Activated CD8-positive, alpha-beta memory T cell treated with anti-CD3 and anti-CD28 coated beads, Interleukin-2, amount 10 ng/mL, durations not matched to agents 7 days and 5 days (primary cell): Measurements from ENCODE around the gene C19orf81. TPM values are rescaled to one million over a fixed set of nuclear protein-coding genes. Genes with fewer than 3 reads are reported as not detected.
A peak's percentile ranks its signal among the peaks of the same experiment; 100 is the strongest.
"Not testable (repeated sequence)": the region's sequence is repeated elsewhere in the genome, so short reads cannot be mapped to it uniquely, and the experiment has no call there.

Experiments
- ATAC-seq: fragments of 150-1000 bp; cut with Tn5 transposase; one replicate; pipeline ENCODE4 v1.10.0; 2021; ENCODE audit warnings: moderate library complexity
- CTCF ChIA-PET: fragments of 350-600 bp; sonication (Branson Sonifier 250); formaldehyde crosslinking; loops from one replicate; lab custom pipeline; 2021; ENCODE audit warnings: antibody characterized with exemption; lab: Charles Lee
- DNase-seq: peaks from one replicate; pipeline ENCODE4 v3.0.0-alpha.2; 2020
- H3K27ac Mint-ChIP-seq: one replicate; pipeline ENCODE4 v1.8.0; 2021; ENCODE audit warnings: mild to moderate bottlenecking, mixed read lengths
- H3K27me3 Mint-ChIP-seq: one replicate; pipeline ENCODE4 v1.8.0; 2021; ENCODE audit warnings: mixed read lengths
- H3K36me3 Mint-ChIP-seq: one replicate; pipeline ENCODE4 v1.8.0; 2021; ENCODE audit warnings: mild to moderate bottlenecking, mixed read lengths
- H3K4me1 Mint-ChIP-seq: one replicate; pipeline ENCODE4 v1.8.0; 2021; ENCODE audit warnings: mixed read lengths
- H3K4me3 Mint-ChIP-seq: one replicate; pipeline ENCODE4 v1.8.0; 2021; ENCODE audit warnings: mild to moderate bottlenecking, moderate library complexity, mixed read lengths
- H3K9me3 Mint-ChIP-seq: one replicate; pipeline ENCODE4 v1.8.0; 2022; ENCODE audit warnings: low read depth, mixed read lengths
- total RNA-seq, 2 experiments: library from RNA; stranded (reverse); gene quantifications; one replicate each; pipeline ENCODE4 v1.2.3, GENCODE V29; 2021

The C19orf81 gene
- total RNA-seq = under 1 TPM in 1 of 2 experiments, not detected in 1; 0.70 TPM

DNA sequence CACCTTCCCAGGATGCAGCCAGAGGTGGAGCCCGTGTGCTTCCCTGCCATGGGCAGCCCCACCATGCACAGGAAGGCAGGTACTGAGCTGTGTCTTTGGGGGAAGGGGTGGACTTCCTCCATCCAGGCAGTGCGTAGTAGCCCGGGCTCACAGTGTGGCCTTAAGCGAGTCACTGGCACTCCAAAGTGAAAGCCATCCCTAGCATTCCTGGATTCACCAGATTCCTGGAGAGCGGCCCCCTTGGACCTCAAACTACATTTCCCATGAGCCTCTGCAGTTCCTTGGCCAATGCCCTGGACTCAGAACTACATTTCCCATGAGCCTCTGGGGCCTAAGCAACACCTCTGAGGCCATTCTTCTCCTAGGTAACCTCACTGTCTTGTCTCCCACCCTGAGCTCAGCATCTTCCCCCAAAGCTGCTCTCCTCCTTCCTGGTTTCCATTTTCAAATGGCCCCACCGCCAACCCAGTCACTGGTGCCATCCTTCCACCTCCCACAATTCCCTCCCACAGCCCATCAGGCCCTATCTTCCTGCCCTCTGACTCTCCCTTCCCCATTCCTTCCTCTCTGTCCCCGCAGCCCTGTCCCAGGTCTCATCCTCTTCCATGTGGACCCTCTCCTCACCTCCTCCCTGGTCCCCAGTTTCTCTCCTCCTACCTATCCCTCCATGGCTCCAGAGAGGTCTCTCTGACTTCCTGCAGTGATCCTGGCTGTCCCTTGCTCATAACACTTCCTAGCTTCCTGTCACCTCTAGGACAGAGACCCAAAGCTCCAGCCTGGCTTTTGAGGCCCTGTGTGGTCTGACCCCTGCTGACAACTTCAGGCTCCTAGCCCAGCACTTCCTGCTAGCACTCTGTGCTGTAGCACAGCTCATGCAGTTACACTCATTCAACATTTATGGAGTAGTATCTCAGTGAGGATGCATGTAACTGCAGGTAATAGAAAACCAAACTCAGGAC lies at the start of gene C19orf81:
C19orf81 (plus strand) TSS at position 13 of the 959 bp plus-strand sequence; CDS start at position 13, 0 bp downstream.
- Mint-ChIP-seq H3K27ac (no peak within 1 kb of the TSS), H3K4me1 (no peaks in the 10 kb centered on the region), H3K27me3 (peaks cover 3% of the 10 kb centered on the region), H3K4me3 (no peak within 1 kb of the TSS), H3K9me3 (peaks cover 3% of the 10 kb centered on the region), H3K36me3 (no peaks in the 10 kb centered on the region)
- ATAC-seq = no peak
- DNase-seq = no peak
- CTCF ChIA-PET = no interaction called here

DNA sequence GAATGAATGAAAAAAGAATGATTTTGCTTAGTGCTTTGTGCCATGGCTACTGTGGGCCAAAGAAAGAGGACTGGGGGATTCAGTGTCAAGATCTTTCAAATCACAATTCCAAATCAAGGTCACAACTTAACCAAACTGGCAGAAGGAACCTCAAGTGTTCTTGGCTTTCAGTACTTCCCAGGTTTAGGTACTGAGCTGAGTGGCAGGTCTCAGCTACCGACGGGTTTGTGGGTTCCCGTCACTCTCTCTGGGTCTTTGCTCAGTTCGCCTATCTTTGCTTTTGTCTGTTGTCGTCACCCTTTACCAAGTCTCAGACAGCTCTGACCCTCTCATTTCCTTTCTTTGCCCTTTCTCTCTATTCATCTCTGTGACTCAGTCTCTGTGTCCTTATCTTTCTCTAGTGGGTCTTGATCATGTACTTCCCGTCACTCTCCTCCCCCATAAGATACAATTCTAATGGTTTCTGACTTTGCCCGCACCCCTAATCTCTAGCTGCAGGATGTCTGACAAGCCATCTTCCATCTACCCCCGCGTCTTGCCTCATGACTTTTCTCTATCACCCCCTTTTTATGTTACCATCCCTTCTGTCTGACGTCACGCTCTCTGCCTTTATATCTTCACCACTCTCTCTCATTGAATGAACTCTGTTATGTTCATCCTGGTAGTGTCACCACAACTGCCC lies 47.7 kb upstream of the C19orf81 start:
- H3K4me1 Mint-ChIP-seq = no peaks in the 10 kb centered on the region
- H3K27me3 Mint-ChIP-seq = peaks cover 18% of the 10 kb centered on the region
- H3K9me3 Mint-ChIP-seq = no peaks in the 10 kb centered on the region
- no peak overlapping the region for H3K4me3 Mint-ChIP-seq
- H3K27ac Mint-ChIP-seq = no peak overlapping the region
- no peak for DNase-seq
- no peaks in the 10 kb centered on the region for H3K36me3 Mint-ChIP-seq
- ATAC-seq = no peak
- CTCF ChIA-PET = no interaction called here

DNA sequence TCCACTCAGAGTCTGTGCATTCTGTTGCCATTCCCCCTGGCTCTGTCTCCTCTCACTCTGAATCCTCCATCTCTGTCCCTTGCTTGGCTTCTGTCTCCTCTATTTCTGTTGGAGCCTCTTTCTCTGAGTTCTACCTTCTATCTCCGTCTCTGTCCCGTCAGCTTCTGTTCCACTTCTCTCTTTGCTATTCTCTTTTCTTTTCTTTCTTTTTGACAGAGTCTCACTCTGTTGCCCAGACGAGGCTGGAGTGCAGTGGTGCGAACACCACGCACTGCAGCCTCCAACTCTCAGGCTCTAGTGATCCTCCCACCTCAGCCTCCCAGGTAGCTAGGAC lies 47.2 kb upstream of the C19orf81 start:
- ATAC-seq (no peak), DNase-seq (no peak)
- Mint-ChIP-seq H3K27me3 (peaks cover 19% of the 10 kb centered on the region), H3K4me3 (no peak overlapping the region), H3K36me3 (no peaks in the 10 kb centered on the region), H3K9me3 (no peaks in the 10 kb centered on the region), H3K4me1 (no peaks in the 10 kb centered on the region), H3K27ac (no peak overlapping the region)
- CTCF ChIA-PET = interaction anchor here (1.0 kb wide), 1 partner anchor 182 kb away, joined by 4 read pairs; no protein-coding TSS in a partner anchor

DNA sequence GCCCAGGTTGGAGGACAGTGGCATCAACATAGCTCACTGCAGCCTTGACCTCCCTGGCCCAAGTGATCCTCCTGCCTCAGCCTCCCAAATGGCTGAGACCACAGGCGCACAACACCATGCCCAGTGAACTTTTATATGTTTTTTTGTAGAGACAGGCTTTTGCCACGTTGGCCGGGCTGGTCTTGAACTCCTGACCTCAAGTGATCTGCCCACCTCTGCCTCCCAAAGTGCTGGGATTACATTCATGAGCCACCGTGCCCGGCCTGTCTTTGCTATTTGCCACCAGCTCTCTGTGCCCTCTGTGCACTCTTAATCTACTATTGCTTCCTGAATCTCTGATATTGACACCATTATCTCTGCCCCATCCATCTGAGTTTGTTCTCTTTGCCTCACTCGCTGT lies 46.7 kb upstream of the C19orf81 start:
- Mint-ChIP-seq H3K4me1 (peaks cover 3% of the 10 kb centered on the region), H3K27me3 (peaks cover 23% of the 10 kb centered on the region), H3K36me3 (no peaks in the 10 kb centered on the region), H3K4me3 (no peak overlapping the region), H3K9me3 (peaks cover 2% of the 10 kb centered on the region), H3K27ac (no peak overlapping the region)
- DNase-seq (no peak), ATAC-seq (no peak)
- CTCF ChIA-PET = interaction anchor here (1.0 kb wide), 1 partner anchor 181 kb away, joined by 4 read pairs; no protein-coding TSS in a partner anchor

DNA sequence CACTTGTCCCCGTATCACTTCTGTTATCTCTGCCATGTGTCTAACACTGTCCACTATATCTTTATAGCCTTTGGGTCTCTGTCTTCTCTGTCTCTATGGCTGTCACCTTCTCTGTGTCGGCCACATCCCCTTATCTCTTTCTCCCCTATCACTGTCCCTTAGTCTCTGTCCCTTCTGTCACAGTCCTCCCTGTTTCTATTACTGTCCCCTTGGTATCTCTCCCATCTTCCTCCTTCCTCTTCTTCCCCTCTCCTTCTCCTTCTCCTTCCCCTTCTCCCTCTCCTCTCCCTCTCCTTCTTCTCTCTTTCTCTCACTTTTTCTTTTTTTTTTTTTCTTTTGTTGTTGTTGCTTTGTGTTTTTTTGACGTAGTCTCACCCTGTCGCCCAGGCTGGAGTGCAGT lies 46.3 kb upstream of the C19orf81 start:
- ATAC-seq (no peak), DNase-seq (no peak)
- CTCF ChIA-PET = interaction anchor here (1.0 kb wide), 1 partner anchor 181 kb away, joined by 4 read pairs; no protein-coding TSS in a partner anchor
- H3K36me3 Mint-ChIP-seq = no peaks in the 10 kb centered on the region
- peaks cover 3% of the 10 kb centered on the region for H3K4me1 Mint-ChIP-seq
- peaks cover 23% of the 10 kb centered on the region for H3K27me3 Mint-ChIP-seq
- H3K4me3 Mint-ChIP-seq = no peak overlapping the region
- H3K9me3 Mint-ChIP-seq = peaks cover 2% of the 10 kb centered on the region
- H3K27ac Mint-ChIP-seq = no peak overlapping the region

DNA sequence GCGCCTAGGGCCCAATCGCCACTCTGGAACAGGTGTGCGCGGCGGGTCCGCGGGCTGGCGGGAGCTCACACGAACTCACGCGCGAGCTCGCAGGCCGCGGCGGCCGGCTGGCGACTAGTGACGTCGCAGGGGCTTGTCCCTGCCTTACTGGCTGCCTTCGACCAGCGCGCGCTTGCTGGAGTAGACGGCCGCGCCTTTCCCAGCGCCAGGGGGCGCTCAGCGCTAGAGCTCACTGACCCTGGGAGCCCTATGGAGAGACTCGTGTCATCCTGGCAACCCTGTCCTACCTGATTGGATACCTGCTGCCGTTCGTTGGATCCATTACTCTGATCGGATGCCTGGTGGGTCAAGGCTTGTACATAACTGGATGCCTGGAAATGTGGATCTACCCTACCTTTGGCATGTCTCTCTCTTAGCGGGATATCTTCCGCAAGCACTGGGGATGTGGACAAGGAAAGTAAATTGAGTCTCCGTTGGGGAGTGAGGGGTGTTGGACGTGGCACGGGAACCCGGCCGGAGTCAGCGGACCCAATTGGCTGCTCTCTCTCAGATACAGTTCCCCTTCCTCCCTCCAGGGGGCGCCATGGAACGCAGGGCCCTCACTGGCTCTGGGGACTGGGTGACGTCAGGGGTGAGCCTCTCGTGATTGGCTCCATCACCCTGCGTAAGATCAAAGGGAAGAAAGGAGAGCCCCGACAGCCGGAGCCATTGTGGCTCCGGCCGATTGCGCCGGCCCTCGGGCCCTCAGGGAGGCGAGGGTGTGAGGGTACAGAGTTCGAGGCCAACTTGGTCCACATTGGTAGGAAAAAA lies 44.8 kb upstream of the C19orf81 start:
- H3K4me3 Mint-ChIP-seq, H3K36me3 Mint-ChIP-seq, CTCF ChIA-PET, H3K9me3 Mint-ChIP-seq, H3K4me1 Mint-ChIP-seq, H3K27ac Mint-ChIP-seq, DNase-seq: not testable (repeated sequence)
- H3K27me3 Mint-ChIP-seq = peaks cover 23% of the 10 kb centered on the region
- ATAC-seq = peak; percentile 26

DNA sequence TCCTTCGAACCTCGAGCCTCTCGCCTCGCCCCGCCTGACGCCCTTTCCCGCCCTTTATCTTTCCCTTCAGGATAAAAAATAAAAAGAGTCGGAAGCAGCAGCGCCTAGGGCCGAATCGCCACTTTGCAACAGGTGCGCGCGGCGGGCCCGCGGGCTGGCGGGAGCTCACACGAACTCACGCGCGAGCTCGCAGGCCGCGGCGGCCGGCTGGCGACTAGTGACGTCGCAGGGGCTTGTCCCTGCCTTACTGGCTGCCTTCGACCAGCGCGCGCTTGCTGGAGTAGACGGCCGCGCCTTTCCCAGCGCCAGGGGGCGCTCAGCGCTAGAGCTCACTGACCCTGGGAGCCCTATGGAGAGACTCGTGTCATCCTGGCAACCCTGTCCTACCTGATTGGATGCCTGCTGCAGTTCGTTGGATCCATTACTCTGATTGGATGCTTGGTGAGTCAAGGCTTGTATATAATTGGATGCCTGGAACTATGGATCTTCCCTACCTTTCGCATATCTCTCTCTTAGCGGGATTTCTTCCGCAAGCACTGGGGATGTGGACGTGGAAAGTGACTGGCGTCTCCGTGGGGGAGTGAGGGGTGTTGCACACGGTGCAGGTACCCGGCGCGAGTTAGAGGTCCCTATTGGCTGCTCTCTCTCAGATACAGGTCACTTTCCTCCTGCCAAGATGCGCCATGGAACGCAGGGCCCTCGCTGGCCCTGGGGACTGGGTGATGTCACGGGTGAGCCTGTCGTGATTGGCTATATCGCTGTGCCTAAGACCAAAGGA lies 43.0 kb upstream of the C19orf81 start:
- H3K4me3 Mint-ChIP-seq, DNase-seq, ATAC-seq, CTCF ChIA-PET, H3K36me3 Mint-ChIP-seq, H3K4me1 Mint-ChIP-seq, H3K27ac Mint-ChIP-seq, H3K9me3 Mint-ChIP-seq: not testable (repeated sequence)
- peaks cover 19% of the 10 kb centered on the region for H3K27me3 Mint-ChIP-seq

DNA sequence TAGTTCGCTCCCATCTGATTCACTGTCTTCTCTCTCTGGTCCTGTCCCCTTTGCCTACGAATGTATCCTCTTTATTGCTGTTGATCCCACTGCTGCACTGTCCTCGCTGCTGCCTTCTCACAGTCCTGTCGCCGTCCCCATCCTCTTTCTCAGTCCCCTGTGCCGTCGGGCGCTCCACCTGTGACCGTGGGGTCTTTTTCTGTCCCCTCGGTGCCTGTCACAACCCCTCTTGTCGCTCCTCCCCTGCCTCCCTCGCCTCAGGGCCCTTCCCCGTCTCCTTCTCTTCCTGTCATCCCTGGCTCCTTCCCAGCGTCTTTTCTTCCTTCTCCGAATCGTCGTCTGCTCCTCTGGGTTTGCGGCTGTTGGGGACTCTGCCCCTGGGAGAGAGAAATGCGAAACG lies 41.9 kb upstream of the C19orf81 start:
- no peak for DNase-seq
- CTCF ChIA-PET = interaction anchor here (0.7 to 1.7 kb wide), 7 partner anchors 18 to 314 kb away, joined by 3 to 7 read pairs (median 4); no protein-coding TSS in a partner anchor
- H3K4me3 Mint-ChIP-seq = no peak overlapping the region
- H3K9me3 Mint-ChIP-seq = peaks cover 7% of the 10 kb centered on the region
- H3K27ac Mint-ChIP-seq = no peak overlapping the region
- H3K36me3 Mint-ChIP-seq = no peaks in the 10 kb centered on the region
- peaks cover 7% of the 10 kb centered on the region for H3K4me1 Mint-ChIP-seq
- no peak for ATAC-seq
- peaks cover 13% of the 10 kb centered on the region for H3K27me3 Mint-ChIP-seq

DNA sequence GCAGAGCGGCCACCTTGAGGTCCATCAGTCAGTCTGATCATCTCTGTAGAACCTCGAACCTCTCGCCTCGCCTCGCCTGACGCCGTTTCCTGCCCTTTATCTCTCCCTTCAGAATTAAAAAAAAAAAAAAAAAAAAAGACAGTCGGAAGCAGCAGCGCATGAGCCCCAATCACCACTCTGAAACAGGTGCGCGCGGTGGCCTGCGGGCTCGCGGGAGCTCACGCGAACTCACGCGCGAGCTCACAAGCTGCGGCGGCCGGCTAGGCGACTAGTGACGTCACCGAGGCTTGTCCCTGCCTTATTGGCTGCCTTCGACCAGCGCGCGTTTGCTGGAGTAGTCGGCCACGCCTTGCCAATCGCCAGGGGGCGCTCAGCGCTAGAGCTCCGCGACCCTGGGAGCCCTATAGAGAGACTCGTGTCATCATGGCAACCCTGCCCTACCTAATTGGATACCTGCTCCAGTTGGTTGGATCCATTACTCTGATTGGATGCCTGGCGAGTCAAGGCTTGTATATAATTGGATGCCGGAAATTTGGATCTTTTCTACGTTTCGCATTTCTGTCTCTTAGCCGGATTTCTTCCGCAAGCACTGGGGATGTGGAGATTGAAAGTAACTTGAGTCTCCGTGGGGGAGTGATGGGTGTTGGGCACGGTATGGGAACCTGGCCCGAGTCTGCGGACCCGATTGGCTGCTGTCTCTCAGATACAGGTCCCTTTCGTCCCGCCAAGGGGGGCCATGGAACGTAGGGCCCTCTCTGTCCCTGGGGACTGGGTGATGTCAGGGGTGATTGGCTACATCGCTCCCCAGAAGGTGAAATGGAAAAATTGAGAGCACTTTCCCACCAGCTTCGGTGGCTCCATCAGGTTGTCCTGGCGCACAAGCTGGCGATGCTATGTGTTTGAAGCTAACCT lies 41.1 kb upstream of the C19orf81 start:
- H3K4me3 Mint-ChIP-seq = no peak overlapping the region
- H3K27ac Mint-ChIP-seq = no peak overlapping the region
- CTCF ChIA-PET = interaction anchor here (0.7 to 1.7 kb wide), 11 partner anchors 17 to 1181 kb away, joined by 3 to 7 read pairs (median 4); no protein-coding TSS in a partner anchor
- no peaks in the 10 kb centered on the region for H3K36me3 Mint-ChIP-seq
- ATAC-seq (peak; percentile 95), DNase-seq (peak; percentile 88)
- H3K27me3 Mint-ChIP-seq = peaks cover 11% of the 10 kb centered on the region
- H3K4me1 Mint-ChIP-seq = peaks cover 7% of the 10 kb centered on the region
- peaks cover 7% of the 10 kb centered on the region for H3K9me3 Mint-ChIP-seq

DNA sequence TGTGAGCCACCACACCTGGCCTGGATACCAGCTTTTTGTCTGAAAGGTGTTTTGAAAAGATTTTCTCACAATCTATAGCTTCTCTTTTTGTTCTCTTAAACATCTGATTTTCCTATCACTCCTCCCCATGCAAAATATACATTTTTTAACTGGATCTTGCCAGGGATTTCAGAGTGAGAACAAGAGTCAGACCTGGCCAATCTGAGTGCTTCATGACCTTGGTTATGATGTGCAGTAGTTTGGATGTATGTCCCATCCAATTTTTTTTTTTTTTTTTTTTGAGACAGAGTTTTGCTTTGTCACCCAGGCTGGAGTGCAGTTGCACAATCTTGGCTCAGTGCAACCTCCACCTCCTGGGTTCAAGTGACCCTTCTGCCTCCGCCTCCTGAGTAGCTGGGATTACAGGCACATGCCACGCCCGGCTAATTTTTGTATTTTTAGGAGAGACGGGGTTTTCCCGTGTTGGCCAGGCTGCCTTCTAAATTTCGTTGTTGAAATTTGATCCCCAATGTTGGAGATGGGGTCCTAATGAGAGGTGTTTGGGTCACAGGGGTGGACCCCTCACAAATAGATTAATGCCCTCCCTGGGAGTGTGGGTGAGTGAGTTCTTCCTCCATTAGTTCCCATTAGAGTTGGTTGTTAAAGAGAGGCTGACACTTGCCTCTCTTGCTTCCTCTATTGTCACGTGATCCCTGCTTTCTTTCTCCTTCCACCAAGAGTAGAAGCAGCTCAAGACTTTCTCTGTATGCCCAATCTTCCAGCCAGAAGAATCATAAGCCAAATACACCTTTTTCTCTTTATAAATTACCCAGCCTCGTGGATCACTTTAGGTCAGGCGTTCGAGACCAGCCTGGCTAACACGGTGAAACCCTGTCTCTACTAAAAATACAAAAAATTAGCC lies 36.5 kb upstream of the C19orf81 start:
- H3K4me1 Mint-ChIP-seq, CTCF ChIA-PET, ATAC-seq, H3K27ac Mint-ChIP-seq, H3K27me3 Mint-ChIP-seq, H3K36me3 Mint-ChIP-seq, DNase-seq, H3K9me3 Mint-ChIP-seq, H3K4me3 Mint-ChIP-seq: not testable (repeated sequence)

DNA sequence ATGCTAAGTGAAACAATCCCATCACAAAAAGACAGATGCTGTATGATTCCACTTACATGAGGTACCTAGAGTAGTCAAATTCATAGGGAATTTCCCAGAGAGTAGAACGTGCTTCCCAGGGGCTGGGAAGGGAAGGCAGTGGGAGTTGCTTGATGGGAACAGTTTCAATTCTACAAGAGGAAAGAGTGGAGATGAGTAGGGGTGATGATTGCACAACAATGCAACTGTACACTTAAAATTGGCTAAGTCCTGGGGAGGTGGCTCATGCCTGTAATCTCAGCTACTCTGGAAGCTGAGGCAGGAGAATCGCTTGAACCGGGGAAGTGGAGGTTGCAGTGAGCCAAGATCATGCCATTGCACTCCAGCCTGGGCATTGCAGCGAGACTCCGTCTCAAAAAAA lies 30.9 kb upstream of the C19orf81 start:
- ATAC-seq, H3K9me3 Mint-ChIP-seq, H3K4me3 Mint-ChIP-seq, CTCF ChIA-PET, H3K27ac Mint-ChIP-seq, H3K36me3 Mint-ChIP-seq, H3K4me1 Mint-ChIP-seq, DNase-seq, H3K27me3 Mint-ChIP-seq: not testable (repeated sequence)
